Lower lobe of right lung (tissue), 2 donors: ENCODE results near the gene MS4A2. TPM values are rescaled to one million over a fixed set of nuclear protein-coding genes. Genes with fewer than 3 reads are reported as not detected.
"Not testable (repeated sequence)": the region's sequence is repeated elsewhere in the genome, so short reads cannot be mapped to it uniquely, and the experiment has no call there.

Source experiments
- ATAC-seq, 2 donors: fragments of 200-7000 bp; cut with Tn5 transposase; one replicate each; pipeline ENCODE4 v1.9.1; 2020 to 2022; ENCODE audit warnings: mild to moderate bottlenecking in 2 of 2, moderate library complexity in 2 of 2
- DNase-seq: peaks from one replicate; pipeline ENCODE4 v3.0.0-alpha.2; 2020
- H3K27ac ChIP-seq: fragments of 200-600 bp; one replicate; pipeline ENCODE4 v1.8.0; 2022
- H3K27me3 ChIP-seq: fragments of 200-600 bp; one replicate; pipeline ENCODE4 v1.8.0; 2022; ENCODE audit warnings: low read depth
- H3K36me3 ChIP-seq: fragments of 200-600 bp; one replicate; pipeline ENCODE4 v1.8.0; 2022; ENCODE audit warnings: mild to moderate bottlenecking
- H3K4me1 ChIP-seq: fragments of 200-600 bp; one replicate; pipeline ENCODE4 v1.8.0; 2022
- H3K4me3 ChIP-seq: fragments of 200-600 bp; one replicate; pipeline ENCODE4 v1.8.0; 2022; ENCODE audit warnings: mild to moderate bottlenecking
- H3K9me3 ChIP-seq: fragments of 200-600 bp; one replicate; pipeline ENCODE4 v1.8.0; 2022
- intact Hi-C: fragments of 100-400 bp; cut with DNase I; formaldehyde crosslinking; loops from one replicate; pipeline ENCODE4 v1.11.0; 2022
- total RNA-seq: library from RNA; stranded (reverse); fragmentation: NEBNext Ultra II Directional; extraction: Animal tissue kit (Norgen Biotek cat#: 25700); gene quantifications from one replicate; pipeline ENCODE4 v1.2.1, GENCODE V29; 2021
- TF ChIP-seq, protein P1 (sequence below): fragments of 200-600 bp; IDR thresholded peaks from one replicate; pipeline ENCODE4 v1.8.0; 2022; ENCODE audit warnings: antibody characterized with exemption, mild to moderate bottlenecking
- donor health status: DM: no; HTN: yes; CAD: no; lungs with severe emphysema.

Gene MS4A2
- total RNA-seq, 1 donor from 2014 or later: 19.2 TPM

DNA sequence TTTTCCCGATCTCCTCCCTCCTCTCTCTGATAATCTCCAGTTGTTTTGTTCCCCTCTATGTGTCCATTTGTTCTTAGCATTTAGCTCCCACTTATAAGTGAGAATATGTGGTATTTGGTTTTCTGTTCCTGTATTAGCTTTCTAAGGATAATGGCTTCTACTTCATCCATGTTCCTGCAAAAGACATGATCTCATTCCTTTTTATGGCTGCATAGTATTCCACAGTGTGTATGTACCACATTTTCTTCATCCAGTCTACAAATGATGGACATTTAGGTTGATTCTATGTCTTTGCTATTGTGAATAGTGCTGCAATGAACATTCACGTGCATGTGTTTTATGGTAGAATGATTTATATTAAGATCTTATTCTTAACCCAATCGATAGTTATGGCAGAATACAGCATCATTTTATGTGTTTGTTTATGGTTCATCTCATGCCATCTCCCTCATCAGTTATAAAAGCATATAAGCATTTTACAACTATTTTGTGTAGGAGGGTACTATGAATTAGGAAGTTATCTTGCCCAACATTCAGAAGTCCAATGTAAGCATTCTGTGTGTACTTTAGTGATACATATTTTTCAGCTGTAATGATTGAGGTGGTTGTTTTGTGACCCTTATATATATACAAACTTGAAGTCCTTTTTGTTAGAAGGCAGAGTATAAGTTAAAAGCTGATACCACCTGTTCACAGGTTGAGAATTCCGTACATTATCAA is 28.8 kb upstream of the MS4A2 start:
- no peak for DNase-seq

DNA sequence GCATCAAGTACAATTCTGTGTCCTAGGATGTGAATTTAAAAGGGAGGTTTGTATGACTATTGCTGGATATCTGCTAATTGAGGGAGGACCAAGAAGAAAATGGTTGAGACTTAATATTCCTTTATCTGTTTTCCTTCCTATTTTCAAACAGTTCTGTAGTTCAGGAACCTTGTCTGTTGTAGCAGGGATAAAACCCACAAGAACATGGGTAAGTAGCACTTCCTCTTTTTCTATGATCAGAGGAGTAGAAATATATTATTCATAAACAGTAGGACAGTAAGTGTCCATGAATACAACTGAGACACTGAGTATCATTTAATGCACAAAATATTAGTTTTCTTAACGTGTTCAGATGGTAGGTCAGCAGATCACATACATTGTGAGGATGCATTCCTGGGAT is 24.4 kb upstream of the MS4A2 start:
- H3K4me3 ChIP-seq: no peak overlapping the region
- no peaks in the 10 kb centered on the region for H3K9me3 ChIP-seq
- no peaks in the 10 kb centered on the region for H3K27me3 ChIP-seq
- no peaks in the 10 kb centered on the region for H3K4me1 ChIP-seq
- no peak overlapping the region for H3K27ac ChIP-seq
- TF ChIP-seq, protein P1, sequence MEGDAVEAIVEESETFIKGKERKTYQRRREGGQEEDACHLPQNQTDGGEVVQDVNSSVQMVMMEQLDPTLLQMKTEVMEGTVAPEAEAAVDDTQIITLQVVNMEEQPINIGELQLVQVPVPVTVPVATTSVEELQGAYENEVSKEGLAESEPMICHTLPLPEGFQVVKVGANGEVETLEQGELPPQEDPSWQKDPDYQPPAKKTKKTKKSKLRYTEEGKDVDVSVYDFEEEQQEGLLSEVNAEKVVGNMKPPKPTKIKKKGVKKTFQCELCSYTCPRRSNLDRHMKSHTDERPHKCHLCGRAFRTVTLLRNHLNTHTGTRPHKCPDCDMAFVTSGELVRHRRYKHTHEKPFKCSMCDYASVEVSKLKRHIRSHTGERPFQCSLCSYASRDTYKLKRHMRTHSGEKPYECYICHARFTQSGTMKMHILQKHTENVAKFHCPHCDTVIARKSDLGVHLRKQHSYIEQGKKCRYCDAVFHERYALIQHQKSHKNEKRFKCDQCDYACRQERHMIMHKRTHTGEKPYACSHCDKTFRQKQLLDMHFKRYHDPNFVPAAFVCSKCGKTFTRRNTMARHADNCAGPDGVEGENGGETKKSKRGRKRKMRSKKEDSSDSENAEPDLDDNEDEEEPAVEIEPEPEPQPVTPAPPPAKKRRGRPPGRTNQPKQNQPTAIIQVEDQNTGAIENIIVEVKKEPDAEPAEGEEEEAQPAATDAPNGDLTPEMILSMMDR: no peak
- intact Hi-C loops: no loop called here
- ATAC-seq: no peak
- no peak for DNase-seq
- H3K36me3 ChIP-seq: no peaks in the 10 kb centered on the region

More for the DNA sequence above, 28.8 kb upstream of the MS4A2 start:
- H3K27me3 ChIP-seq: no peaks in the 10 kb centered on the region
- H3K4me3 ChIP-seq: no peak overlapping the region
- H3K4me1 ChIP-seq: no peaks in the 10 kb centered on the region
- TF ChIP-seq, protein P1: no peak
- no peak for ATAC-seq
- H3K9me3 ChIP-seq: no peaks in the 10 kb centered on the region
- no peaks in the 10 kb centered on the region for H3K36me3 ChIP-seq
- intact Hi-C loops: no loop called here
- no peak overlapping the region for H3K27ac ChIP-seq

DNA sequence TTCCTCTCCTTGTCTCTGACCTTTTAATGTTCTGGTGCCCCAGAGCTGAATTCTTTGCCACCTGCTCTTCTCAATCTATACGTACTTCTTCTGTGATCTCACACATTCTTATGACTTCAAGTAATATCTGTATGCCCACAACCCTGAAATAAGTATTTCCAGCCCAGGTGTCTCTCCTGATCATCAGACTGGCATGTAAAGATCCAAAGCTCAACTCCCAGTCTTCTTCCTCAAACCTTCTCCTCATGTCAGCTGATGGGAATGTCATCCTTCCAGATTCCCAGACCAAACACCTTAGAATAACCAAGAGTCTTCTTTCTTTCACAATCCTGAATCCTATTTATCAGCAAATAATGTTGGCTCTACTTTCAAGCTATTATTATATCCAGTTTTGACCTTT is 22.7 kb upstream of the MS4A2 start:
- TF ChIP-seq, protein P1: no peak
- H3K27ac ChIP-seq: no peak overlapping the region
- ATAC-seq: no peak
- no peaks in the 10 kb centered on the region for H3K4me1 ChIP-seq
- intact Hi-C loops: no loop called here
- no peak for DNase-seq
- H3K27me3 ChIP-seq: no peaks in the 10 kb centered on the region
- H3K9me3 ChIP-seq: no peaks in the 10 kb centered on the region
- no peak overlapping the region for H3K4me3 ChIP-seq
- H3K36me3 ChIP-seq: no peaks in the 10 kb centered on the region

DNA sequence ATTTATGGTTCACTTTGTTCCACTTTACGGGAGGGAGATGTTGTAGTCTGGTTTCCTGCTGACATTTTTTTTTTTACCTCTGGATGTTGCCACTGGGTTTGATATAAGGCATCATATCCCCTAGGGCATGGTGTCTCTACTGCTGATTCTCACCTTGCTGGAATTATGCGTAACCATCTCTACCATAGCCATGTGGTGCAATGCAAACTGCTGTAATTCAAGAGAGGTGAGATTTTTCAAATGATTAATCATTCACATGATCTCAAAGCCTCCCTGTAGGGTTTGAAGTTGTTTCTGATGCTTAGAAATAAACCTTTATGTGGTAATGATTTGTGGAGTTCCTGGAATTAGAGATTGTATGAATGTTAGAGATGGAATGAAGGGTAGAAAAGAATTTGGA is 19.0 kb upstream of the MS4A2 start:
- Histone ChIP-seq H3K4me1 (no peaks in the 10 kb centered on the region), H3K27me3 (no peaks in the 10 kb centered on the region), H3K36me3 (no peaks in the 10 kb centered on the region), H3K27ac (no peak overlapping the region), H3K9me3 (no peaks in the 10 kb centered on the region), H3K4me3 (no peak overlapping the region)
- ATAC-seq (no peak), DNase-seq (no peak)
- TF ChIP-seq, protein P1: no peak
- intact Hi-C loops: no loop called here

DNA sequence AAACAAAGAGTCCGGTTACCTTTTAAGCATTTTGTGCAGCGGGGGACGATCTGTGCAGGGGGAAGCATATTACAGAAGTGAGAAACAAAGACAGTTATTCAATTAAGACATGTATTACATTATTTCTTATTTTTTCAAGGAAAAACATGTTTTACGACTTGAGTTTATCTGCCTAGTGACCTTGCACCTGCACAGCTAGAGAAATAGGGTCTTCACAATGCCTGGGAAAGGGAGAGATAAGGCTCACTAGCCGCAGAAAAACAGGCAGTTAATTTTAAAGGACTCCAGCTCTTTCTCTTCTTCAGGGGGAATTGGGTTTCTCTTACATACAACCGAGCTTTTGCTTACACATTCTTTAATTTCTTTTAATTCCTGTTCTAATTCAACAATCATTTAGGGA is 16.8 kb upstream of the MS4A2 start:
- H3K27me3 ChIP-seq, H3K9me3 ChIP-seq, DNase-seq, ATAC-seq, H3K36me3 ChIP-seq, H3K4me1 ChIP-seq, H3K4me3 ChIP-seq, intact Hi-C loops, H3K27ac ChIP-seq: not testable (repeated sequence)

DNA sequence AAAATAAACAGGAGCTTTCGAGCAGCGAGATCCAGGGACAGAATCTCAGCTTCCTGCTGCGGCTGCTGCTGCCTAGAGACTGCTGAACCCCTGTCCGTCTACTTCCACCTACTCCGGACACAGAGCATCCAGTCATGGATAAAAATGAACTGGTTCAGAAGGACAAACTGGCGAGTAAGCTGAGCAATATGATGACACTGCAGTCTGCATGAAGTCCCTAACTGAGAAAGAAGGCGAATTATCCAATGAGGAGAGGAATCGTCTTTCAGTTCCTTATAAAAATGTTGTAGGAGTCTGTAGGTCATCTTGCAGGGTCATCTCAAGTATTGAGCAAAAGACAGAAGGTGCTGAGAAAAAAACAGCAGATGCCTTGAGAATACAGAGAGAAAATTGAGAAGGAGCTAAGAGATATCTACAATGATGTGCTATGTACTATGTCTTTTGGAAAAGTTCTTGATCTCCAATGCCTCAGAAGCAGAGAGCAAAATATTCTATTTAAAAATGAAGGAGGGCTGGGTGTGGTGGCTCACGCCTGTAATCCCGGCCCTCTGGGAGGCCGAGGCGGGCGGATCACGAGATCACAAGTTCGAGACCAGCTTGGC is 11.1 kb upstream of the MS4A2 start:
- DNase-seq: no peak
- peak in 1 of 2 donors; percentile 38 for ATAC-seq
- Histone ChIP-seq H3K27me3 (no peaks in the 10 kb centered on the region), H3K4me3 (no peak overlapping the region), H3K4me1 (no peaks in the 10 kb centered on the region), H3K36me3 (no peaks in the 10 kb centered on the region), H3K9me3 (no peaks in the 10 kb centered on the region), H3K27ac (no peak overlapping the region)
- TF ChIP-seq, protein P1: no peak
- intact Hi-C loops: no loop called here
